CD1c-positive myeloid dendritic cell (primary cell): ENCODE results near the gene TTC34.

Experiments
- DNase-seq: peaks from one replicate; pipeline ENCODE4 v3.0.0-alpha.2; 2016; ENCODE audit errors: extremely low spot score

The TTC34 gene

DNA sequence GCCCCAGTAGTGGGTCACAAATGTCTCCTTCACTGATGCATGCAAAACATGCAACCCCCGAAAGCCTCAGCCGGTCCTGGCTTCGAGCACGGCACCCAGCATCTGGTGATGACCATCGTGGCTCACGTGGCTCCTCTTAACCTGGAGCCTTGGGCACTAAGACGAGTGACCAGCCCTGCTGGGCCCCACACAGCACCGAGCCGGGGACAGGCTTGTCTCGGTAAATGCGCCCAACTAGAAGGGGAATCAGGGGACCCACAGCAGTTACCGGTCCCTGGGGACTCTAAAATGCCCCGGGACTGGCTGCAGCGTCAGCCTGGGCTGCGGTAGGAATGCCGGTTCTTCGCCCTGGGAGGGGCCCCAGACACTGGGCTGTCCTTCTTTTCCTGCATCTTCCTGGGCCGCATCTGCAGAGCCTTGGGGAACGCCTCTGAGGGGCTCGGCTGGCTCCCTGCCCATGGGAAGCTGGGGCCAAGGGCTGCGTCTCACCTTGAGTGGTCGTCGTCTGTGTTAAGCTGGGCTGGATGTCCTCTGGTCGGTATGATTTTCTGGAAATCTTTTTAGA, 13.1 kb upstream of the TTC34 start:
- DNase-seq: no peak

DNA sequence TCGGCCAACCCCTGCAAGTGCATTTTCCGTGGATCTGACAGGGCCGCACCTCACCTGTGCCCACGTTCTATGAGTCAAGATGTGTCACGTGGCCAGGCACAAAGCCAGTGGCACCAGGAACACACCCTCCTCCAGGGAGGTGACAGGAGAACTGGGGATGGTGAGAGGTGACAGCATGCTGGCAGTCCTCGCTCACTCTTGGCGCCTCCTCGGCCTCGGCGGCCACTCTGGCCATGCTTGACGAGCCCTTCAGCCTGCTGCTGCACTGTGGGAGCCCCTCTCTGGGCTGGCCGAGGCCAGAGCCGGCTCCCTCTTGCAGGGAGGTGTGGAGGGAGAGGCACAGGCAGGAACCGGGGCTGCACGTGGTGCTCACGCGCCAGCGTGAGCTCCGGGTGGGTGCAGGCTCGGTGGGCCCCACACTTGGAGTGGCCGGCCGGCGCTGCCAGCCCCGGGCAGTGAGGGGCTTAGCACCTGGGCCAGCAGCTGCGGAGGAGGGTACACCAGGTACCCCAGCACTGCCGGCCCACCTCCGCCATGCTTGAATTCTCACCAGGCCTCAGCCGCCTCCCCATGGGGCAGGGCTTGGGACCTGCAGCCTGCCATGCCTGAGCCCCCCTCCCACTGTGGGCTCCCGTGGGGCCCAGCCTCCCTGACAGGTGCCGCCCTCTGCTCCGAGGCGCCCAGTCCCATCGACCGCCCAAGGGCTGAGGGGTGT, 11.6 kb upstream of the TTC34 start:
- no peak for DNase-seq

DNA sequence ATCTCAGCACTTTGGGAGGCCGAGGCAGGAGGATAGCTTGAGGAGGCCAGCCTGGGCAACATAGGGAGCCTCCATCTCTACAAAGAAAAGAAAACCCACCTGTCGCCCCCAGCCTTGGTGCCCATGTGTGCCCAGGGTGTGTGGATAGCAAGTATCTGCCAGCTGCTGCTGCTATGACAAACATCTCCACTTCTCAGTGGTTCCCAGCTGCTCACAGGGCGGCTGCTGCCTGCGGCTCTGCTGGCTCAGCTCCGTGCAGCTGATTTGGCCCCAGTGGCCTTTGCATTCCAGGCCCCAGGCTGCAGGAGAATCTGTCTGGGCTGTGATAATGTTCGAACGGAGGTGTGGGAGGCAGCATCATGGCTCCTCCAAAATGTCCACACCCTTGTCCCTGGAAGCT, 10.6 kb upstream of the TTC34 start:
- DNase-seq: no peak

DNA sequence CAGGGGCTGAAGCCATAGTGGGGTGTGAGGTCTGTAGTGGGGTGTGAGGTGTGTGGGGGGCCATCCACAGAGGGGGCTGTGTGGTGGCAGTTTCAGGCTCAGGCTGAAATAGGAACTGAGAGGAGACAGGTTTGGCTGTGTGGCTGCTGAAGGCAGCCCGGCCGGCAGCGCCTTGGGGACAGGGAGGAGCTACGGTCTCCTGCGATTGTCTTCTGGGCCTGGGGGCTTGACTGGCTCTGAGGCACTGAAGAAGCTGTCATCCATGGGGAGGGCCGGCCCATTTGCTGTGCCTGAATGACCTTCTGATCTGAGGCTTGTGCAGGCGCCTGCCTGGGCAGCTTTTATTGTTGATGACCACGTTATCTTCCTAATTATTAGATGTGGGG, 10.0 kb upstream of the TTC34 start:
- no peak for DNase-seq

DNA sequence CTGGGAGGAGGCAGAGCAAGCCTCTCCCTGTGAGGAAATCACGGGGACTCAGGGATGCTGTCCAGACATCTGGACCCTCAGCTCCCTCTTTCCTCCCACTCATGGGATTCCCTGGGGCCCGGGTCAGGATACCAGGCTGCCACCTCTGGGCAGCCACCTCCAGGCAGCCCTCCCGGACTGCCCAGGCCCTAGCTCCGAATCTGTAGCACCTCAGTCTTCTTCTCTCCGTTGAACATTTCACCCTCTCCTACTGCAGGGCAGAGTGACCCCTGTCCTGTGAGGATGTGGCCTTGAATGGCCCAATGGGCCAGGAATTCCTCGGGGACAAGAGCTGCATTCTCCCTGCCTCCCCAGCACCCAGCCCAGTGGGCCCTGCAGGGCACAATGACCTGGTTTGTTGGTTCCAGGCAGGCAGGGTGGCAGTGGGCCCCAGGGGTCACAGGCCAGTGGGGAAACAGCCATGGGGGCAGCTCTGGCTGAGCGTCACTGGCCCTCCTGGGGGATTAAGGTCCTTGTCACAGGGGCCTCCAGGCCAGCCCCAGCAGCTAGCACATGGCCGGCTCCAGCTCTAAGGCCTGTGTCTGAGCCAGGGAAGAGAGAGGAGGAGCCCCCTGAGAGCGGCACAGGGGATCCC, 9.5 kb upstream of the TTC34 start:
- no peak for DNase-seq

DNA sequence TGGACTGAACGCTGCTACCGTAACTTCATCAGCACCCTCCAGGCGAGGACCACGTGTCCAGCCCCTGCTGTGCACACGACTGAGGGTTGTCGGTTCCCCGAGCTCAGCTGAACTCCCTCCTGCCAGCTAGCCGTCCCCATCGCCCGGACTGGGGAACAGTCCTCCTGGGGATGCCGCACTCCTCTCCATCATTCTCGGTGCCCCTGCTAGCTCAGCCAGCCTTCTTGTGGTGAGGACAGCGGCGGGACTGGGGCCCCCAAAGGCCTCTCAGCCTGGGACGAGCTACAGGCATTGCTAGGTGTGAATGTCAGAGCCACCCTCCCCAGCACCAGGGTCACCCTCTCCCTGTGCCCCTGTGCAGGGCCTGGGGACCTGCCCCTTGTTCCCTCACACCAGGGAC, 8.8 kb upstream of the TTC34 start:
- DNase-seq: no peak

DNA sequence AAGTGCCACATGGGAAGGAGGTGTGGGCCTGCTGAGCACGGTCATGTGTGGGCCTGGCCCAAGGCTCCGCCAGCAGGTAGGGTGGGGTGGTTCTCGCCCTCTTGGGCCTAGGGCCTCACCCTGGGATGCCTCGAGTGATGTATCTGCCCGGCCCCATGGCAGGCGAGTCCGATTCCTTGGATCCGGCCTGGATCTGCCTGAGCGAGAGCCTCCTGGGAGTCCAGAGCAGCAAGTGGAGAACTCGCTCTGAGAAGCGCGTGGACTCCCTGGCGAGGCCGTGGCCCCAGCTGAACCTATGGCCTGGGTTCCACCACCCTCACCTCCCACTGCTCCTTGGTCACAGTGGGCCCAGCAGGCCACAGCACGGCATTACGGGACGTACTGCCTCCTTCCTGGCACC, 8.2 kb upstream of the TTC34 start:
- DNase-seq: no peak

DNA sequence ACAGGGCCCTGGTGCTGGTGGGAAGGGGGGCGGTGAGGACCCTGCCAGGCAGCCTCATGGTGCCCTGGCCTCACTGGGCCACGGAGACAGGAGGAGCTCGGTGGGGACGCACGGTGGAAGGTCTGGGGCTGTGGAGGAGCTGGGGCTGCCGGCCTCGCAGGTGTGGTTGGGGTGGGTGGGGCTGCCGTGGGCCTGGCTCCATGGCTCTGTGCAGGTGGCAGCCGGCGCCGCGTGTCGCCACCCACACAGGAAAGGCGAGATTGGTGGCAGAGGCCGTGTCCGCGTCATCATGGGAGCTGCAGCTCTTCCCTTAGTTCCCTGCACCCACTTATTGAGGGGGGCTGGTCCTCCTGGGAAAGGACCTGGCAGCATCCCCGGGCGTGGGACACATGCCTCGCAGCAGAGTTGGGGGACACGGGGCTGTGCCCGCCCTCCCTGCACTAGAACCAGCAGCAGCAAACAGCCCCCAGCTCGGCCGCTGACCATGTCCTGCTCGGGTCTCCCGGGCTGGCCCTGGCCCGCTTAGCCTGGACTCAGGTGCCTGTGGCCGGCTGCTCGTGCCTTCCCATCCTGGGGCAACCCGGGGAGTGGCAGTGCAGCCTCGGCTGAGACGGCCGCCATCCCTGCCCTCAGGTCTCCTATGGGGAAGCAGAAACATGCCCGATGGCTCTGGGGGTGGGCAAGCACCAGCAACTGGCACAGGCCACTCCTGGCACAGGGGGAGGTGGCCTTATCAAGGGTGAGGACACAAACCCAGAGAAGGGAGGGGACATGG, 7.5 kb upstream of the TTC34 start:
- DNase-seq: no peak

DNA sequence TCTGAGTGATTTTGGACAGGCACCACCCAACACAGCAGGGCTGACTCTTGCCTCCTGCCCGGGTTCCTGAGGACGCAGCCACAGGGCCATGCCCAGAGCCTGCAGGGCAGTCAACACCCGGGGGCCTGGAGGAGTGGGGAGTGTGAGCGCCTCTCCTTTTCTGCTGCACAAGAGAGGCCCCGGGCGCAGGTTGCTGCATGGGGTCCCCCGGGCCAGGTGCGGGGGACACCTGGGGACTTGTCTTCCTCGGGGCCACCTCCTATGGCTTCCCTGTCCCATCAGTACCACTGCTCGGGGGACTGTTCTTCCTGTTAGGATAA, 6.9 kb upstream of the TTC34 start:
- no peak for DNase-seq

DNA sequence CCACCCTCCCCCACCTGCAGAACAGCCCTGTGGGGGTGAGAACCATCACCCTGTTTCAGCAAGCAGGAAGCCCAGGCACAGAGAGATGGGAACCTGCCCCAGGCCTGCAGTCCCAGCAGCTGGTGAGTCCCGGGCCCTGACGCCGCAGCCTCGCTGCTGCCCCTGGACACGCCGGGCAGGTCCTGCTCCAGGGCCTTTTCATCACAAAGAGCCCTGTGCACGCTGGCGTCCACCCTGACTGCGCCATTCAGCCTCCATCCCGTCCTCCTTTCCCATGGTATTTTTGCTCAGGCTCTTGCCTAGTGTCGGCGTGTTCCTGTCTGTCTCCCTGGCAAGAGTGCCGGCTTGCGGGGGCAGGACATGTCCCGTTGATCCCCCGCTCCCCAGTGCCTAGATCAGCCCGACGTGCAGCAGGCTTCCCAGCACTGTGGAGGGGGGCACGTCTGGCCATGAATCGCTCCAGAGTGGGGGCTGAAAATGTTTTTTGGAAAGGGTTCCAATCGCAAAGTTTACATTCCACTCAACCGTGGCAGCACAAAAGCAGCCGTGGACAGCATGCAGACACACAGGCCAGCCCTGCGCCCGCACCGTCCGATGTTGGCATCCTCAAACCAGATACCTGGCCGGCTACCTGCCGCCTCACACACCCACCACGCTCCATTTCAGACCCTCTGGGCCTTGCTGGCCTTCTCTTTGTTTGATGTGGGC, 6.3 kb upstream of the TTC34 start:
- no peak for DNase-seq

DNA sequence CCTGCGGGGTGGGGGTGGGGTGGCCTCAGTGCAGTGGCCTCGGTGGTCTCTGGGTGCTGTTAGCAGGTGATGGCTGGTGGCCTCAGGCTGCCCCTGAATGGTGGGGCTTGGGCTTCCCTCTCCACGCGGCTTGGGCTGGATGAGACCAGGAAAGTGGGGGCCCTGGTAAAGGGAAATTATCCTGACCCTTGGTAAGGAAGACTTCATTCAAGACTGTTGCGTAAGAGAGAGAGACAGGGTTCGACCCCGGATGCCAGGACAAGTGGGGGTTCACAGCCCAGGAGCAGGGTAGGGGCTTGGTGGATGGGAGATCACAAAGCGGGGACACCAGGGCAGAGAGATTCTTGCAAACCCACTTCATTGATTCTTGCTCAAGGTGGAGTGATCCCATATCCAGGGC, 5.5 kb upstream of the TTC34 start:
- DNase-seq: no peak

DNA sequence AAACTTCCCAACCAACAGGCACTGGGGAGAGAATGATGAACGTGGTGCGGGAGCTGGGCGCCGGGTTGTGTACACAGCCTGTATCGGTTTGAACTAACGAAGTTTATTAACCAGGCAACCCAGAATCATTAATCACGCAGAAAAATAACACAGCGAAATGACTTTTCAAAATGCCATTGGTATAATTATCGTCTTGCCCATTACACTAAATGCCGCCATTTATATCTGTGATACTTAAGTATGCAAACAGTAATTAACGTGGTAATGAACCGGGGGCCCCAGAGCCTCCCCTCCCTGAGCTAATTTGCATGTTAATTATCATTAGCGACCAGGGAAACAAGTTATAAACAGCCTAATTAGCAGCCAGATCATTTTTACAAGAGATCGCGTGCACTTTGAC, 5.1 kb upstream of the TTC34 start:
- no peak for DNase-seq

DNA sequence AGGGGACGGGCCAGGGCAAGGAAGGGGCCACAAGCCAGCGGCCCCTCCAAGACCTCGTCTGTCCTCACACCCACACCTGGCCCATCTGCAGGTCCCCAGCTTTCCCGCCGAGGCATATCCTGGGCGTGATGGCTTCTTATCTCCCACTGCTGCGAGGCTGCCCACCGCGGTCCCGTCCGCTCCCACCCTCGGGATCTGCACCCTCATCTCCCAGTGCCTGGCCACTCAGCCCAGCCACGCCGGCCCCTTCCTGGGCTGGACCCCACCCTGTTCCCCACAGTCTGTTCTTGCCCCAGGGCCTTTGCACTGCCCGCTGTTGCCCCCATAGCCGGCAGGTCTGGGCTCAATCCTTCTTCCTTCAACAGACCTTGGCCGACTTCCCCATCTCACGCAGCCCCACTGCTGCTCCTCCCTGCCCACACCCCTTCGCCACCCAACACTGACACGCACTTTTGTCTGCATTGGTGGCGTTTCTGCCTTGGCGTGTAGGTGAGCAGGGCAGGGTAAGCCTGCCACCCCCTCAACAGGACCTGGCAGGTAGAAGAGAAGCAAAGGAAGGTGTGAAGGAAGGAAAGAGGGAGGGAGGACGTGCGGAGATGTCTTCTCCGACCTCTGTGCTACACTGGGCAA, 4.4 kb upstream of the TTC34 start:
- DNase-seq: no peak

DNA sequence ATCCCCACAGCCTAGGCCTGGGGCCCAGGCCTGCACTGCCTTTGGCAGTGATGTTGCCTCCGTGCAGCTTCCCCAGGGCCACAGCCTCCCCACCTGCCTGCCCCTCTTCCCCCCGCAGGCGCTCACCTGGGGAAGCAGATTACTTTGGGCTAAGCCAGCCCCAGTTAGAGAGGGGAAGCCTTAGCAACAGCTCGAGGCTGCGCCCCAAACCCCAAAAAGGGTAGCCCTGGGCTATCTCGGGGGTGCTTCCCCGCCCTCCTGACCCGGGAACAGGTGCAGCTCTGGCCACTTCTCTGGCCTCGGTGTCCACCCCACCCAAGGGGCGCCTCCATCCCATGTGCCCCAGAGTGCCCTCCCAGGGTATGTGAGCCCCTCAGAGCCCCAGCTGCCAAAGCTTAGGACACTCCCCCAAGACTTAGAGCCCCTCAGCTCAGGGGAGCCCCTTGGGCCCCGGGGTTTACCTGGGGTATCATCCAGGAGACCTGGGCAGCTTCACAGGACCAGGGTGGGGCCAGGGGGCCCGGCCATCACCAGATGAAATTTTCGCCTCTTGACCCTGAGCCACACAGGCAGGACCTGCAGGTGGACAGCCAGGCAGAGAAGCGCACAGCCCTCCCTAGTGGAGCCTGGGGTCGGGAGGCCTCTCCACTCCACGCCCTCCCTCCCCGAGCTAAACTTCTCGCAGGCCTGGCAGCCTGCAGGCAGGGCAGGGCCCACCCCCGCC, 3.3 kb upstream of the TTC34 start:
- no peak for DNase-seq

DNA sequence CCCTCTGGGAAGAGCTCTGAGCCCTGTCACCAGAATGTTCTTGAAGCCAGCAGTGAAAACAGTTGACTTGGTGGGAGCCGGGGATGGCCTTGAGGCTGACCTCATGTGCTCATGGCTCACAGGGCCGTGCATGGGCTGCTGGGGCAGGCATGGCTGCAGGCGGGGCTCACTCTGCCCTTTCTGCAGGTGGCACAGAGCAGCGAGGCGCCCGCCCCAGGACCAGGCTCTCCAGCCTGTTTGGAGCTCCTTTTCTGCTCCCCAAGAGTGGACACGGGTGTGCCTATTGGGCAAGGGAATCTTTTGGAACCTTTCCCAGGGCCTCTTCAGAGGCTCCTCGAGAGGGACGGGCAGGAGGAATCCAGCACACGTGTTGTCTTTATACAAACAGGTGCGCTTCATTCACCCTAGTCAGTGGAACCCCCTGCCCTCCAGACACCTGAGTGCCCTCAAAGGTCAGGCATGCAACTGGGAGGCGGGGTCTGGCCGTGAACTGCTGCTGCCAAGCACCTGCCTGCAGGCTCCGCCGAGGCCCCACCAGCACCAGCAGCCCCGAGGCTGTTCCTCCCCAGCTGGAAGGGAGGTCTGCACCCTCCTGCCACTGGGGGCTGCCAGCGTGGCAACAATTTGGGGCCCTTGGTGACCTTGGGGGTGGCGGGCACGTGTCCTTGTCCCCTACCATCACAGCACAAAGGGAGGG, 2.6 kb upstream of the TTC34 start:
- no peak for DNase-seq

DNA sequence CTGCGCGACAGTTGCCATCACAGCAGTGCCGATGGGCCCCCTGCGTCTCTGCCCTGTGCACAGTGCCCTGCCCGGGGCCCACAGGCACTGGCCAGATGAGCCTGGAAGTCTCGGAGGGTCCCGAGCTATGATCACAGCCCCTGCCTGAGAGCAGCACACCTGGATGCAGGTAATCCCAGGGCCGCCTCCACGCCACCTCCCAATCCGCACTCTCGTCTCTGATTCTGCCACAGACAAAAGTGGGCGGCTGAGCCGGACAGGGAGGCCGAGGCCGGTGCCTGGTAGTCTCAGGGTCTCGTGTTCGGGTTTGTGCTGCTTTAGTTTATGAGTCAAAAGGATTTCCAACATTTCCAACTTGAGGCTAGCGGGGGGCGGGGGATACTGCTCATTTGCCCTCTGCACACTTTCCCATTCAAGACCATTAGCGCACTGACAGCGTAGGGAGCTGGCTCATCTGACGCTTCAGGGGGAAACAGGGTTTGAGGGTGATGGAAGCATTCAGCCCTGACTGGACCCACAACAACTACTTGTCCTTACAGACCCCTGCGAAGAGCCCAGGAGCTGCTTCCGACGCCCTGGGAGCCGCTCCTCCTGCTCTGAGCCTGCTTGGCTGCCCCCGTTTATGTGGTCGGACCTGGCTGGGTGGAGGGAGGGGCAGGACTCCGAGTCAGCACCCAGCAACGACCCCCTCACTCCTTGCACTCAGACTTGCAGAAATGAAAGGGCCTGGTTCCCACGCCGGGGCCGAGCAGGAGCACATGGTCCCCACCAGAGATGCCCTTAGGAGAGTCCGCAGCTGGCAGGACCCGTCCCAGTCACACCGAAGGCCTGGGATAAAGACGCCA, 1.8 kb upstream of the TTC34 start:
- no peak for DNase-seq

DNA sequence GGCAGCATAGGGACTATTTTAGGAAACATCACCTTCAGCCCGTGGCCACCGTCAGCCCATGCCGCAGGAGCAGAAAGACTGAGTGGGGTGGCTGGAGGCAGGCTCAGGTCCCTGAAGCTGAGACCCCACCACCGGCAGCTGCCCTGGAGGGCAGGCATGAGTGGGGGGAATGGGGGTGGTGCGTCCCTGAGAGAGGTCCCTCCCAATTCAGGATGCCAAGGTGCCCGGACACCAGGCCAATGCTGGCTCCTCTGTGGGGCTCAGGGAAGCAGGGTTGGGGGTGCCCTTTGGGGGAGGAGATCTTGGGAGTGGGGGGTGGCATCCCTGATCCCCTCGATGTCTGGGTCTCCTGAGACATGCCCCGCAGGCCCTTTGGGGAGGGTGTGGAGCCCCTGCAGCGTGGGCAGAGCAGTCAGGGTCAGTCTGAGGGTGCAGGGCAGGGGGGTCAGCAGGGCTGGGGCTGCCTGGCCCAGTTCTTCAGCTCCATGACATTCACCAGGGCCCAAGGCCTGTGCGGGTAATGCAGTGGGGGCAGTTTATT, 998 bp upstream of the TTC34 start:
- DNase-seq: no peak

DNA sequence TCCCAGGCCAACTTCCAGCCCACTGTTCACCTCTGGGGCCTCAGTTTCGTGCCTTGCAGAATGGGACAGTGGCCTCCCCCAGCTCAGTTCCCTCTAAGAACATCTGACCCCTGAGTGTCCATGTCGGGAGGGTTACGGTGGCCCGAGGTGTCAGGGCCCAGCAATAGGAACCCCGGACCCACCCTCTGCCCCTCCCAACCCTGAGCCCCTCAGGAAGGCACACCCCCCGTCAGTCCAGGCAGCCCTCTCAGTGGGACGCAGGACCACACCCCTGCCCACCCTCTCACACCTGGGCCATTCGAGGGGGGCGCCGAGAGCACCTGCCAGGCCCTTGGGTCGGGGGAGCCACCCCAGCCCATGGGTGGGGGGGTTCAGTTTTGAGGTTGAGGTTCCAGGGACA, 447 bp downstream of the TTC34 start:
- no peak for DNase-seq

DNA sequence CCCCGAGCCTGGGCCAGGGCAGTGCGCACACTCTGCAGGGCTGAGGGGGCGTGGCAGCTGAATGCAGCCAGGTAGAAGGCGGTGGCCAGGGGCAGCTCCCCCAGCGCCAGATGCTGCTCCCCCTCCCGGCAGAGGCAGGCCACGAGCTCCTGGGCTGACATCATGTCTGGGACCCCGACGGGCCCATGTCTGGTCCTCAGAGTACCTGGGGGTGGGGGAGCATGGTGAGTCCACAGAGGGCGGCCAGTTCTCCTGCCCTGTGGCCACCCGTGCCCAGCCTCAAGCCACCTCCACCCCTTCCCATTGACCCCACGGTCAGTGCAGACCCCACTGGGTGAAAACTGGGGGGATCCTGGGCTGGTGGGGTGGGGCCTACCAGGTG, 838 bp downstream of the TTC34 start:
- no peak for DNase-seq
